IPS-NIHi7 (cell line): ENCODE measurements around the gene BAG1.

ENCODE experiments used
- DNase-seq: peaks from one replicate; pipeline ENCODE4 v3.0.0; 2012; ENCODE audit warnings: mixed read lengths; ENCODE audit errors: extremely low spot score

Gene BAG1

DNA sequence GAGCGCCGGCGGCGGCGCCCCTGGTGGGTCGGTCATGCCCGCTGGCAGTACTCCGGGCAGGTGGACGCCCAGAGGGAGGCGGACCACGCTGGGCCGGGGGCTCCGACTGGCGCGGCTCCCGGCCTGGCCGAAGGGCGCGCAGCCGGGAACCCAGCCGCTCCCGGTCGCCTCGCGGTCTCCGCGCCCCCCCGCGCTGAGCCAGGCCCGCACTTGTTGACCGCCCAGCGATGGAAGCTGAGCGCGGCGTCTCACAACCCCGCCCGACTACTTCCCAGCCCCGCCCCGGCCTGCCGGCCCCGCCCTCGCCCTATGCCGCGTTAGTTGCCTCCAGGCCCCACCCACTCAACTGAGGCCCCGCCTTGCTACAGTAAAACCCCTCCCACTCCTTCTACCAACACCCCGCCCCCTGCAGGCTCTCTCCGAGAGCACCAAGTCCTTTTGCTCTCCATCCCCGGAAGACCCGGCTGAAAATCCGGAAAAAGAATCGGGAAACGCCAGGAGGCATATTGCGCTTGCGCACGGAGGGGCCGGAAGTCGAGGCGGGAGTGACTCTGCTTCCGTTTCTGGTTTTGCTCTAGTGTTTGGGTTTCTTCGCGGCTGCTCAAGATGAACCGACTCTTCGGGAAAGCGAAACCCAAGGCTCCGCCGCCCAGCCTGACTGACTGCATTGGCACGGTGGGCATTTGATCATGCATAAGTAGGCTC lies at the start of gene BAG1, which contains the start of gene CHMP5:
BAG1 (minus strand) TSS at position 236 of the 705 bp plus-strand sequence.
CHMP5 (plus strand) TSS at position 577 of the 705 bp plus-strand sequence; CDS start at position 607, 30 bp downstream.
- DNase-seq, result peak; percentile 99

DNA sequence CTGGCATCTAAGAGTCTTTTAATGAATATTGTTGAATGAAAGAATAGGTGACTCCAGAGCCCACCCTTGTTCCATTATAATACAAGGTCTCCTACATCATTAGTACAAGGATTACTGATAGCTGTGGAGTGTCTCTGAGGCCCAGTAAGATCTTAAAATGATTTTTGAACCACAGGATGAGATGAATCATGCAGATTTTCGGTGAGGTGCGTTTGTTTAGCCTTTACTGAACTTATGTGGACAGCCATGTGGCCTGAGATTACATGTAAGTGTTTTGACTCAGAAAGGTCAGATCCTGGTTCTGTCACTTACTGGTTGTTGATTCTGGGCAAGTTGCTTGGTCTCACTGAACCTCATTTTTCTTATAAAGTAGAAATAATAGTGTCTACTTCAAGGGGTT lies 47.4 kb upstream of the BAG1 start:
- no peak for DNase-seq

DNA sequence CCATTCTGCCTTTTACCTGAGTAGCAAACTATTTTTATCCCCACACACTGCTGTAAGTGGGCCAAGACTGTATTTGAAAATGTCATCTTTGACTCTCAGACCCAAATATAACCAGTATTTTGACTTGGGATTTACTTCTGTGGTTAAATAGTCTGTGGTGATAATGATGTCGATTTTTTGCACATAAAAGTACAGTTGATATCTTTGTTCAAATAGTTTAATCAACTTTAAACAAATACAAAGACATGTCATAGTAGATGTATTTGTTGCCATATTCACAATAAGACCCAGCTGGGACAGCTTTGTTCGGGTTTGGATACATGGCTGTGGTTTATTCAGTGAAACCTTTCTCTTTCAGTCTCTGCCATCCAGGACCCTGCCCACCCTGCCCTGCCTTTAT lies 46.2 kb upstream of the BAG1 start:
- no peak for DNase-seq

DNA sequence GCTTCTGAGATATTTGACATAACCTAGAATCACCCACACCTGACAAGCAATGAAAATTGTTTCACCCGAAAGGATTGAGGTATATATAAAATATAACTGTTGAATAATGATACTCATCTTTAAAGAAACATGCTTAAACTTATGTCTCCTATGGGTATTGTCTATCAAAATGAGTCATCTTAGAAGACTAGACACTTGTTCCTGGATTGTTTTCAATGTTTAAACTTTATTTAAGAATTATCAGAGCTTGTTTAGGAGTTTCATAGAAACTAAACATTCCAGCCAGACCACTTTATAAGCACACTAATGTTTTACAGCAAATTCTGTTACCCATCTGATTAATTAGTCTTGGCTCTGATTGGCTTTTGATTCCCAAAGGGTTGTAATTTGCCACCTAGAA lies 45.4 kb upstream of the BAG1 start:
- DNase-seq, result no peak

DNA sequence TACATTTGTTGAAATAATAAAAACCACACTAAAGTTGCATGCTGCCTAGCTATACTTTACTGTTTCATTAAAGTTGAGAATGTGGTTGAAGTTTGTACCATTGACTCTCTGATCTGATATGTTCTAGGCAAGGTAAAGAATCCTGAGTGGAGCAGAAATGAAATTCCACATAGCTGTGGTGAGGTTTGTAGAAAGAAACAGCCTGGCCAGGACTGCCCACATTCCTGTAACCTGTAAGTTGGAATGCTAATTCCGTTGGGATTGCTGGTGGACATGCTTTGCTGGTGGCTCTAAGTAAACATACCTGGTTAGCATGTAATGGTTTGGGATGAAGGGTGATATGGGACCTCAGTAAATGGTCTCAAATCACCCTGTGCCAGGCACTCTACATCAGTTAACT lies 42.6 kb upstream of the BAG1 start:
- no peak for DNase-seq

DNA sequence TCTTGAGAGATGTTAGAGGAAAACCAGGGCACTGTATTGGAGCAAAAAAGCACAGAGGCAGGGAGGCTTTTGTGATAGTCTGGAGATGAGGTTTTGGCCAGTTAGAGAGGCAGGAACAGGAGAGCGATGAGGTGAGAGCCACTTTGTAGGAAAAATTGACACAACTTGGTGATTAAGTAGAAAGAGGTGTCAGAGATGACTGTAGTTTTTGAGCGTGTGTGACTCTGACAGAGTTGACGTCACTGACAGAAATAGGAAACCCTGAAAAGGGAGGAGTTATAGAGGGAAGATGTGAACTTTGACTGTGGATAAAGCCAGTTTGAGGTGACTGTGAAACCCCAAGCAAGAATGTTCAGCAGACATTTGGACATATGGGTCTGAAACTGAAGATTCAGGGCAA lies 41.5 kb upstream of the BAG1 start:
- DNase-seq, result no peak

DNA sequence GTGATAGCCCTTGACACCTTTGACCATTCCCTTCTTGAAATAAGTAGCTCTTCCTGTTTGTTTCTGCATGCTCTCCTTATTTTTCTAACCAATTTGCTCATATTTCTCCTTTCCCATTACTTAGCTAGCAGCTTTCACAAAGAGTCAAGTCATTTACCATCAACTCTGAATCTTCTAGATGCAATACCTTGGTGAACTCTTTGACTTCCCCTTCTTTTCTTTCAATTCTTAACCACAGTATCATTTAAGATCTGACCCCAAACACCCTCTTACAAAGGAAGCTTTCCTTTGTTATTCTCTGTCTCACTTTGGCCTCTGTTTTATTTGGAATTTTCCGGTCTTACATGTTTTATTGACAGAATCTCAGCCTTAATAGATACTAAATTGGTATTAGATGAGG lies 39.9 kb upstream of the BAG1 start:
- no peak for DNase-seq

DNA sequence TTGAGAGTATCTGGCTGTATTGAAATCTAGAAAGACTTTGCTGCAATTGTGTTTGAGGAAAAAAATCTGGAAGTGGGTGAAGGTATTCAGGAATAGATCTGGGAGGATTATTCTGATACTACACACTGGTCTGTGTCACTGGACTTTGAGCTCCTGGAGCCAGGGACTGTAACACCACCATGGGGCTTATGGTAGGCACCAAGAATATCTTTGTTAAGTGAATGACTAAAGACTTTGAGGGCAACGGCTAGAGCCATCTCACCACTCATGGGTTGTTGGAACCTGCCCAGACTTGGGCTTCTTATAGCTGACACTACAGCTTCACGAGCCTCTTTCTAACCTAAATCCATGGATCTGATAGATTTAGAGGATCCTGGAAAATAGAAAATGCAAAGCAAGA lies 36.0 kb upstream of the BAG1 start:
- no peak for DNase-seq

DNA sequence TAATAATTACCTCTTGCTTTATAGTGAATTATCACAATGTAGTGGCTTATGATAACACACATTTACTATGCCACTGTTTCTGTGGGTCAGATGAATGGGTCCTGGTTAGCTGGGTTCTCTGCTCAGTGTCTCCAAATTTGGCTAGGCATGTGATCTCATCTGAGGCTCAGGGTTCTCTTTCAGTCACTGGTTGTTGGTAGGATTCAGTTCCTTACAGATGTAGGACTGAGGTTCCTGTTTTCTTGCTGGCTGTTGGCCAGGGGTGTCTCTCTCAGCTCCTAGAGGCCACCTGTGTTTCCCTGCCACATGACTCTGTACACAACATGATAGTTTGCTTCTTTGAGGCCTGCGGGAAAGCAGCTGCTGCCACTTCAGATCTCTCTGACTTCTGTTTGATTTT lies 32.9 kb upstream of the BAG1 start:
- DNase-seq, result no peak

DNA sequence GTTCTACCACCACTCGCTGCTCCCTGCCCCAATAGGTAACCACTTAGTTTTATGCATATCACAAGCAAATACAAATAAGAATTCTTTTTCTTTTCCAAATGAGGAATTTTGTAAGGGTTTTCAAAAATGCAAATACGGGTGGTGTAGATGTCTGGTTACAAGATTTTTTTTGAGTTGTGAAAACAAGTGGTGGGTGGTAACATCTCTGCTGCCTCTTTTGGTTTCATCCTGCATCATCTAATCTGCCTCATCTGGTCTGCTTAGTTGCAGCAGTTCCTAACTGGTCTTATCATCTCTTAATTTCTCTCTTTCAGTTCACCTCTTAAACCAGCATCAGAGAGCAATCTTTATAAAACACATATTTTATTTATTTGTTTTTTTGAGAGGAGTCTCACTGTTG lies 31.1 kb upstream of the BAG1 start:
- no peak for DNase-seq

DNA sequence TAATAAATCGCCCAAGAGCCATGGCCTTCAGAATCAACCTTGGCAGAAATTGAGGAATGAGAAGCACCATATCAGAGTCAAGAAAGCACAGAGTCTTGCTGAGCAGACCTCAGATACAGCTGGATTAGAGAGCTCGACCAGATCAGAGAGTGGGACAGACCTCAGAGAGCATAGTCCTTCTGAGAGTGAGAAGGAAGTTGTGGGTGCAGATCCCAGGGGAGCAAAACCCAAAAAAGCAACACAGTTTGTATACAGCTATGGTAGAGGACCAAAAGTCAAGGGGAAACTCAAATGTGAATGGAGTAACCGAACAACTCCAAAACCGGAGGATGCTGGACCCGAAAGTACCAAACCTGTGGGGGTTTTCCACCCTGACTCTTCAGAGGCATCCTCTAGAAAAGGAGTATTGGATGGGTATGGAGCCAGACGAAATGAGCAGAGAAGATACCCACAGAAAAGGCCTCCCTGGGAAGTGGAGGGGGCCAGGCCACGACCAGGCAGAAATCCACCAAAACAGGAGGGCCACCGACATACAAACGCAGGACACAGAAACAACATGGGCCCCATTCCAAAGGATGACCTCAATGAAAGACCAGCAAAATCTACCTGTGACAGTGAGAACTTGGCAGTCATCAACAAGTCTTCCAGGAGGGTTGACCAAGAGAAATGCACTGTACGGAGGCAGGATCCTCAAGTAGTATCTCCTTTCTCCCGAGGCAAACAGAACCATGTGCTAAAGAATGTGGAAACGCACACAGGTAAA lies 30.3 kb upstream of the BAG1 start:
- DNase-seq, result no peak

DNA sequence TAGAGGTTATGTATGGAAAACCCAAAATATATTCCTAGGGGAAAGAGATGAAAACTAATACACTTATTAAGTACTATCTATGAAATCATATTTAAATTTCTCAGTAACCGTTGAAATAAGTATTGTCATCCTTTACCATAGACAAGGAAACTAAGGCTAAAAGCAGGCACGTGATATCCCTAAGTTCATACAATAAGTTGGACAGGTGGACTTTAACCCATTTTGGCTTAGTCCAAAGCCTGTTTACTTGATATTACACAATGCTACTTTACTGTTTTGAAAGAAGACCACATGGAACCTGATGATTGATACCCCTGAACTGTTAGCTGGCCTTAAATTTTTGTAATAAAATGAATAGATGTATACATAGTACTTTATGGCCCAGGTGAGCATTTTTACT lies 29.3 kb upstream of the BAG1 start:
- DNase-seq, result no peak

DNA sequence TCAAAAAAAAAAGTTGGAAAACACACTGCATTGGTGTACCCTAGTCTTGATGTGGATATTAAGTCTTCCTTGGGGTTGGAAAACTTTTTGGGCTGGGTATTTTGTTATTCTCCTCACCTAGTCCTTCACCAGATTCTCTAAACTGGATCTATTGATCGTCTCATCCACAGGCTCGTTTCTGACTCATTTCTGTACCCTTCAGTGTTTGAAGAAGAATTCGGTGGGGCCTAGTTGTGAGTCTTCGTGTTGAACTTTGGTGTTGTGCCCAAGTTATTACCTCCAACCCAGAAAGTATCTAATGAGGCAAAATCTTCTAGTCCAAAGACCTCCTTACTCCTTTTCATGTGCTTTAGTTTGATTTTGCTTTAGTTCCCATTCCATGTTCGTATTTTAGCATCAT lies 27.4 kb upstream of the BAG1 start:
- no peak for DNase-seq

DNA sequence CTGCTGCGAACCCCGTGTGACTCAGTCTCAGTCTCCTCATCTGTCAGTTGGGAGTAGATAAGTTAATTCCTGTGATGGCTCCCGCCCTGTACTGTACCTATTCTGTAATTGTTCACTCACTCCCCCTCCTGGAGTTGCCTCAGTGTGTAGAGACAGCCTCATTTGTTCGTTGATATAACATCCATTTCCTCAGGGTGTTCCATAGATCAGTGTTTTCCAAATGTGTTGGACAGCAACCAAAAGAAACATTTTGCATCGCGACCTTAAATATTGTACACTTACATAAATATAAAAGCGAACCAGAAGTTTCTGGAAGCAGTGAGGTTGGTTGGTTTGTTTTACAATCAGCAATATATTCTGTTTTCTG lies 26.5 kb upstream of the BAG1 start:
- DNase-seq, result no peak

DNA sequence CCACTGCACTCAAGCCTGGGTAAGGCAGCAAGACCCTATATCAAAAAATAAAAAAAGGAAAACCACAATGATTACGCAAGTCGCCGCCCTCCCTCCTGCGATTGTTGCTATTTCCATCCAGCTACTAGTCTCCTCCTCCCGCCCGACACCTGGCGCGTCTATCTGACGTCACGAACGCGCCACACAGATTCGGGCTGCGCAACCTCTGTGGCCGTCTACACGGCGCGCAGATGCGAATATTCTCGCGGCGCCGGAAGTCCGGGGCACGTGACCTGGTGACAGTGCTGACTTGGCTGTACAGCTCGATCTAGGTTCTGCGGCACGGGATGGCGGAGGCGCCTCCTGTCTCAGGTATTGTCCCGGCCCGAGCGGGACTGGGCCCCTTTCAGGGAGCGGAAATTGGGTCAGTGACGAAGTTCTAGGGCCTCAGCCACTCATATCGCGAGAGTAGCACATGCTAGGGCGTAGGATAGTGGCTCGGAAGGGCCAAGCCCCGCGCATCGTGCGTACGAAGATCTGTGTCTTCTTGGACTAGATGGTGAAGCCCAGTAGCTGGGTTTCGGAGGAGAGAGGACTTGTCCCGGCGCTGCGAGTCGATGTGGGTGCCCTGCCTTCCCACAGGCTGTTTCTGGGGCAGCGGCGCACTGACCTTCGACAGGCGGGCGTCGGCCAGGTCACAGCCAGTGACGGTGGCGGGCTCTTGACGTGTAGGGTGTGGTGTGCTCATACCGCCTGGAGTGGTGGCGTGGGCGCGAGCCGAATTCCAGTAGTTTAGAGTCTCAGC lies 25.9 kb upstream of the BAG1 start, which contains the start of gene NFX1:
NFX1 (plus strand) TSS at position 270 of the 784 bp plus-strand sequence; CDS start at position 327, 57 bp downstream.
- DNase-seq, result peak; percentile 97

DNA sequence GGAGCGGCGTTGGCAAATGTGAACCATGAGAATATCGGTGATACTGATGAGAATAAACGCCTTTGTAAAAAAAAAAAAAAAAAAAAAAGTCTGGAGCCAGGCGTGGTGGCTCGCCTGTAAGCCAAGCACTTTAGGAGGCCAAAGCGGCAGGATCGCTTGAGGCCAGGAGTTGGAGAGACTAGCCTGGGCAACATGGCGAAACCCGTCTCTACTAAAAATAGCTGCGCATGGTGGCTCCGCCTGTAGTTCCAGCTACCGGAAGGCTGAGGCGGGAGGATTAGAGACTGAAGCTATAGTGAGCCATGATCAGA lies 25.4 kb upstream of the BAG1 start:
- no peak for DNase-seq

DNA sequence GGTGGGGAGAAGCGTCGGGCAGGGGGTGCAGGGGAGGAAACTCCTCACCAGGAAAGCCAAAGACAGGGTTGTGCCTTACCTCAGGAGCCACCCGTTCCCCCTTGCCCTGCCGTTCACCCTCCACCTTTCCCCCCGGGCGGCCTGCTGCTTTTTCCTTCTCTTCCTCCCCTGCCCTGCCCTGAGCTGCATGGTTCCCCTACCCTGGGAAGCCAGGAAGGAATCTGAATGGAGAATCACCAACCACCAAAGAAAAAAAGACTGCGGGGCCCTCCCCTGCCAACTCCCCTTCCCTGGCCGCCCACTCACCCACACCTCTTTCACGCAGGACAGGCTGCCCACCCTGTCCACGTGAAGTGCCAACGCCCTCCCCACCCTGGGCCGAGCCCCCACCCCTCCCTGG lies 25.0 kb upstream of the BAG1 start:
- no peak for DNase-seq

DNA sequence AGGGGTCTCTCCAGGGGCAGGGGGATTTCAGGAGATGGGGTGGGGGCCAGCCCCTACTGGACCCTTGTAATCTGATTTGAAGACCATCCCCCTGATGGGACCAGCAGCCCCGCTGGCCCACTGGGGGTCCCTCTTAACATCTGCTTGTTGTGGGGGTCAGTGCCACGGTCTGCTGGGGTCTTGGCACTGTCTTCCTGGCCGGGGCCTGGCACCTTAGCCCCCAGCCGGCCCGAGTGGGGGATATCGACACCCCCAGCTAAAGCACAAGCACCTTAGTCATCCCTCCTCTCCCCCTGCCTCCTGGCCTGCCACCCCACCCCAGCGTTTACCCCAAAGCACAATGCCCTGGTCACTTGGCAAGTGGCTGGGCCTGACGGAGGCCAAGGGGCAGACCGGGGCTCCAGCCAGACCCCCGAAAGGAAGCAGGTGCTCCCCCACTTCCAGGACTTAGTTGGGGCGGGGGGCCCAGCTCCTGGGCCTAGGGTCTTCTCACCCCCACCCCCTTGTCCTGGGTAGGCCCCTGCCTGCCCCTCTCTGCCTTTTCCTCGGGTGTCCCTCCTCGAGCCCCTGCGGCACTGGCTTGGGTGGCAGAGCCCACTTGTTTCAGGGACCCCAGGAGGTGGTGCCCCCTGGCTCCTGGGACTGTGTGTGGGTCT lies 24.4 kb upstream of the BAG1 start:
- DNase-seq, result no peak

DNA sequence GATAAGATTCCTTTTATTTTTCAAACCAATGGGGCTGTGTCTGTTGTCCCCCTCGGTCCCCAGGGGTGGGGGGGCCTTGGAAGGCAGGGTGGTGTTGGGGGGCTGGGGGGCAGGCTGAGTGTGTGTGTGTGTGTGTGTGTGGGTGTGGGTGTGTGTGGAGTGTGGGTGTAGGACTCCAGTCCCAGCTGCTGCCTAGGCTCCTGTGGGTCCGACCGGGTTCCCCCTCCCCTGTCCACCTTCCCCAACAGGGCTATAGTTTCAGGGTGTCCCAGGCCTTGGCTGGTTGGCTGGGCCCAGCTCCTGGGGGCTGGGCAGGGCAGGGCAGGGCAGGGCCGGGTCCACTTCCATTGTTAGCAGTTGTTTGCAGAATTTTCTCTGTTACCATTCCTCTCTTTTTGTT lies 23.7 kb upstream of the BAG1 start:
- DNase-seq, result no peak

DNA sequence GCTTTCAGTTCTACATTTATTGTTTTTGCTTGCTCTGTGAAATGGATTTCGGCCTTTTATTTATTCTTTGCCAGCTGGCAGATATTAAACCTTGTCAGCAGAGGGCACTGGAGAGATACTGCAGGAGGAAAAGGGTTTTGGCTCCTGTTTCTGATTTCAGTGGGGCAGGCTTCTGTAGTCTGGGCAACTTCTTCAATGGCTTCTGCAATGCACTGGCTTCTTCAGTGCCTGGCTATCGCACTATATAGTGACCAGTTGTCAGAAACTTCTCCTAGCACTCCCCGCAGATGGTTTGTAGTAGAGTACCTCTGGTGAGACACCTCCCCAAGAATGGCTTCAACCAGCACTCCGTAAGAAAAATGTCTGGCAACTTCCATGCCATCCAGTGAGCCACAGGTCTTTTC lies 22.6 kb upstream of the BAG1 start:
- peak; percentile 64 for DNase-seq

DNA sequence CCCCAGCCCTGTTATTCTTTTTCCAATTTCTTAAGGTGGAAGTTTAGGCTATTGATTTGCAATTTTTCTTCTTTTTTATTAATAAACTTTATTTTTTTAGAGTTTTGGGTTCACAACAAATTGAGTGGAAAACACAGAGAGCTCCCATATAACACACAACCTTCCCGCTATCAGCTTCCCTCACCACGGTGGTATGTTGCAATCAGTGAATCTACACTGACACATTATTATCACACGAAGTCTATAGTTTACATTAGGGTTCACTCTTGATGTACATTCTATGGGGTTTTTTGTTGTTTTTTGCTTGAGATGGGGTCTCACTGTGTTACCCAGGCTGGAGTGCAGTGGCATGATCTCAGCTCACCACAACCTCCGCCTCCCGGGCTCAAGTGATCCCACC lies 21.0 kb upstream of the BAG1 start:
- no peak for DNase-seq

DNA sequence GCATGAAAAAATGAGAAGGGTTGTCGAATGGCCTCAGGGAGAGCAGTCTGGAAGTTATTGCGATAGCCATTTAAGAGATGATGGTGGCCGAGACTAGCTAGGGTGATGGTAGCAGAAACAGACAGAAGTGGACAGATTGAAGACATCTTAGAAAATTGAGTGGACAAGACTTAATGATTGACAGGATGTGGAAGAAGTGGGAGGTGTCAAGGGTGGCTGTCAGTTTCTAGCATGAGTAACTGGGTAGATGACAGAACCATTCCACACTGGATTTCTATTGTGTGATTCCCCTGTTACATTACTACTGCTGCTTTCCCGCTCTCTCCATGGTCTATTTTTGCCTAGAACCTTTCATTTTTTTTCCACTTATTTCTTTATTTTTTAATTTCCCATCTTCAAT lies 13.0 kb upstream of the BAG1 start:
- no peak for DNase-seq
